B cell (primary cell): ENCODE results near the gene KAZN.

Source experiments
- EZH2 ChIP-seq: IDR thresholded peaks from 2 replicates; pipeline ENCODE4 v1.6.1; 2012; ENCODE audit warnings: borderline replicate concordance, low read depth, mild to moderate bottlenecking, moderate library complexity, low read length; ENCODE audit not compliant: insufficient read depth, poor library complexity, severe bottlenecking
- TF ChIP-seq, protein P1 (sequence below): fragments of 200-600 bp; IDR thresholded peaks from one replicate; pipeline ENCODE4 v1.8.0; 2022; ENCODE audit warnings: antibody characterized with exemption, mild to moderate bottlenecking

DNA sequence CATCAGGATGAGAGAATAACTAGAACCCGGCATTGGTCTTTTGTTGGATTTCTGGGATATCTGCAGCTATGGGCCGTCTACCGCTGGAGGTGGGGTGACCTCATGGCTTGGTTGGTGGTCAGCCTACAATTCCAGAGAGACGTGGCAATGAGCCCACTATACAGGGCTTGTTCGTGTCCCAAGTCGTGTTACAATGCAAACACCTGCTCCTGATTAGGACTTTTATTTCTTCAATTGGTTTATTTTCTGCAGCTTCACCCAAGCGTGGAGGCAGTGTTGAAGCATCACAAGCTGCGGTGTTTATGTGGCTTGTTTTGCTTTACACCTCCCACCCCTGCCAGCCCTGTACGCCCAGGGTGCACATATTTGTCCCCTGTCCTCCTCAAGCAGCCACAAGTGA is 343.4 kb downstream of the KAZN start:
- TF ChIP-seq, protein P1, sequence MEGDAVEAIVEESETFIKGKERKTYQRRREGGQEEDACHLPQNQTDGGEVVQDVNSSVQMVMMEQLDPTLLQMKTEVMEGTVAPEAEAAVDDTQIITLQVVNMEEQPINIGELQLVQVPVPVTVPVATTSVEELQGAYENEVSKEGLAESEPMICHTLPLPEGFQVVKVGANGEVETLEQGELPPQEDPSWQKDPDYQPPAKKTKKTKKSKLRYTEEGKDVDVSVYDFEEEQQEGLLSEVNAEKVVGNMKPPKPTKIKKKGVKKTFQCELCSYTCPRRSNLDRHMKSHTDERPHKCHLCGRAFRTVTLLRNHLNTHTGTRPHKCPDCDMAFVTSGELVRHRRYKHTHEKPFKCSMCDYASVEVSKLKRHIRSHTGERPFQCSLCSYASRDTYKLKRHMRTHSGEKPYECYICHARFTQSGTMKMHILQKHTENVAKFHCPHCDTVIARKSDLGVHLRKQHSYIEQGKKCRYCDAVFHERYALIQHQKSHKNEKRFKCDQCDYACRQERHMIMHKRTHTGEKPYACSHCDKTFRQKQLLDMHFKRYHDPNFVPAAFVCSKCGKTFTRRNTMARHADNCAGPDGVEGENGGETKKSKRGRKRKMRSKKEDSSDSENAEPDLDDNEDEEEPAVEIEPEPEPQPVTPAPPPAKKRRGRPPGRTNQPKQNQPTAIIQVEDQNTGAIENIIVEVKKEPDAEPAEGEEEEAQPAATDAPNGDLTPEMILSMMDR, result no peak
- TF ChIP-seq EZH2, result no peak
